MG63 (cell line): ENCODE data around the gene COL27A1. TPM values are rescaled to one million over a fixed set of nuclear protein-coding genes. Genes with fewer than 3 reads are reported as not detected.
"Not testable (repeated sequence)": the region's sequence is repeated elsewhere in the genome, so short reads cannot be mapped to it uniquely, and the experiment has no call there.

Experiments
- DNase-seq: peaks from one replicate; pipeline ENCODE4 v3.0.0-alpha.2; 2020
- H3K27me3 ChIP-seq: fragments of 250-450 bp; sonication (Bioruptor Pico); 2 replicates; pipeline ENCODE4 v1.5.1; 2020; ENCODE audit warnings: mild to moderate bottlenecking, moderate library complexity
- H3K36me3 ChIP-seq: fragments of 250-450 bp; sonication (Bioruptor Pico); 2 replicates; pipeline ENCODE4 v1.5.1; 2020; ENCODE audit warnings: mild to moderate bottlenecking, moderate library complexity
- H3K4me3 ChIP-seq: fragments of 250-450 bp; sonication (Bioruptor Pico); 2 replicates; pipeline ENCODE4 v1.5.1; 2020; ENCODE audit warnings: mild to moderate bottlenecking, moderate library complexity
- H3K9me3 ChIP-seq: fragments of 250-450 bp; sonication (Bioruptor Pico); 2 replicates; pipeline ENCODE4 v1.5.1; 2020; ENCODE audit warnings: mild to moderate bottlenecking, moderate library complexity
- total RNA-seq: library from RNA; depleted of rRNA; stranded (reverse); fragments of >200 nt; shearing (Covaris generic); gene quantifications from 2 replicates; pipeline ENCODE4 v1.2.3, GENCODE V29; 2014; ENCODE audit warnings: low replicate concordance

The COL27A1 gene
- total RNA-seq, 1 experiment from 2014 or later = 1.3 TPM

GRCh38 chr9:114183006-114183405 lies 27.7 kb downstream of the COL27A1 start:
- H3K36me3 ChIP-seq = no peaks in the 10 kb centered on the region; the same call in 1 of the 2 replicates
- no peak overlapping the region for H3K4me3 ChIP-seq
- DNase-seq = no peak
- no peaks in the 10 kb centered on the region for H3K27me3 ChIP-seq
- H3K9me3 ChIP-seq = no peaks in the 10 kb centered on the region

DNA sequence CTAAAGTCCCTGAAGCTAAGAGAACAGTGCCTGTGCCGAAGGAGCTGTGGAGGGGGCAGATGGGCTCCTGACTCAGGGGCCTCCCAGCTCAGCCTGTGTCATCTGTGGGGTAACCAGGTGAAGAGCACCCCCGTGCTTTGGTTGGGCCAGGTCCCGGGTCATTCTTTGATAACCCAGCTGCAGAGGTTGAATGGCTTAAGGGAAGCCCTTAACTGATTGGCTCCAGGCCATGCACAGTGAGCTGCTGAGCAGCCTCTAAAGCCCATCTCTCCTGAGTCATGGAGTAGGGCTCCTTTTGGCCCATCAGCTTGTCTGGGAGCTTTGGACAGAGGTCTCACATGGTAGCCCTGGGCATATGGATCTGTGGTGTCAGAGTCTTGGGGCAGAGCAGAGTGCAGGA lies 28.7 kb downstream of the COL27A1 start:
- Histone ChIP-seq H3K27me3 (no peaks in the 10 kb centered on the region), H3K36me3 (no peaks in the 10 kb centered on the region), H3K9me3 (no peaks in the 10 kb centered on the region), H3K4me3 (no peak overlapping the region)
- DNase-seq = peak; percentile 27

- DNase-seq = no peak
- Histone ChIP-seq H3K27me3 (no peaks in the 10 kb centered on the region), H3K4me3 (no peak overlapping the region)
Measured at GRCh38 chr9:114184866-114185265, 29.5 kb downstream of the COL27A1 start.

GRCh38 chr9:114185570-114186490 lies 30.5 kb downstream of the COL27A1 start:
- Histone ChIP-seq H3K36me3 (no peaks in the 10 kb centered on the region), H3K4me3 (no peak overlapping the region), H3K9me3 (peaks cover 8% of the 10 kb centered on the region), H3K27me3 (no peaks in the 10 kb centered on the region)
- peak; percentile 19 for DNase-seq

More at GRCh38 chr9:114184866-114185265, 29.5 kb downstream of the COL27A1 start:
- no peaks in the 10 kb centered on the region for H3K36me3 ChIP-seq
- H3K9me3 ChIP-seq = peaks cover 6% of the 10 kb centered on the region

- no peak for DNase-seq
- H3K9me3 ChIP-seq = peaks cover 8% of the 10 kb centered on the region
- H3K36me3 ChIP-seq = no peaks in the 10 kb centered on the region
- H3K27me3 ChIP-seq = no peaks in the 10 kb centered on the region
- no peak overlapping the region for H3K4me3 ChIP-seq
Measured at GRCh38 chr9:114186605-114187289, 31.4 kb downstream of the COL27A1 start.

DNA sequence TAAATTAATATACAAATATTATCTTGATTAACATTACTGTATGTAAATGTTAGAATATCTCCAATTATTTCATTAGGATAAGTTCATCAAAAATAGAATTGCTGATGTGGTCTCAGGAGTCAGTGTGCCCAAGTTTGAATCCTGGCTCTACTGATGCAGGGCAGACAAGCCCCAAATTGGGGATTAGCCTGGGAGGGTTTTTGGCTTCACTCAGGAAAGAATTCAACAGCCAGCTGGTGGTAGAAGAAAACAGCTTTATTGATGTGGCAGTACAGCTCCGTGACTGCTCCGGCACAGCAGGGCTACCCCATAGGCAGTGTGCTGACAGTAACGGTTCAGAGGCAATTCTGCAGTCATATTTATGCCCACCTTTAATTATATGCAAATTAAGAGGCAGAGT lies 32.5 kb downstream of the COL27A1 start:
- no peak for DNase-seq
- Histone ChIP-seq H3K4me3 (no peak overlapping the region), H3K36me3 (no peaks in the 10 kb centered on the region), H3K27me3 (no peaks in the 10 kb centered on the region), H3K9me3 (peaks cover 8% of the 10 kb centered on the region)

- Histone ChIP-seq H3K4me3 (no peak overlapping the region), H3K9me3 (peaks cover 8% of the 10 kb centered on the region), H3K36me3 (no peaks in the 10 kb centered on the region), H3K27me3 (no peaks in the 10 kb centered on the region)
- no peak for DNase-seq
Measured at GRCh38 chr9:114189823-114190562, 34.7 kb downstream of the COL27A1 start.

GRCh38 chr9:114190563-114190905 lies 35.2 kb downstream of the COL27A1 start:
- no peaks in the 10 kb centered on the region for H3K27me3 ChIP-seq
- H3K36me3 ChIP-seq = no peaks in the 10 kb centered on the region
- no peak overlapping the region for H3K4me3 ChIP-seq
- peaks cover 8% of the 10 kb centered on the region for H3K9me3 ChIP-seq
- no peak for DNase-seq

DNA sequence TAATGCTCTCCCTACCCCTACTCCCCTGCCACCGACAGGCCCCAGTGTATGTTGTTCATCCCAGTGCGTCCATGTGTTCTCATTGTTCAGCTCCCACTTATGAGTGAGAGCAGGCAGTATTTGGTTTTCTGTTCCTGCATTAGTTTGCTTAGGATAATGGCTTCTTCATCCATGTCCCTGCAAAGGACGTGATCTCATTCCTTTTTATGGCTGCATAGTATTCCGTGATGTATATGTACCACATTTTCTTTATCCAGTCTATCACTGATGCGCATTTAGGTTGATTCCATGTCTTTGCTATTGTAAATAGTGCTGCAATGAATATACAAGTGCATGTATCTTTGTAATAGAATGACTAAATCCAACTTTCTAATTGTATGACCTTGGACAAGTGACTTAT lies 36.1 kb downstream of the COL27A1 start:
- not testable (repeated sequence) for H3K4me3 ChIP-seq, H3K27me3 ChIP-seq, DNase-seq, H3K9me3 ChIP-seq, H3K36me3 ChIP-seq

- DNase-seq = no peak
- Histone ChIP-seq H3K27me3 (no peaks in the 10 kb centered on the region), H3K9me3 (peaks cover 8% of the 10 kb centered on the region), H3K36me3 (no peaks in the 10 kb centered on the region), H3K4me3 (no peak overlapping the region)
Measured at GRCh38 chr9:114192539-114192938, 37.2 kb downstream of the COL27A1 start.

DNA sequence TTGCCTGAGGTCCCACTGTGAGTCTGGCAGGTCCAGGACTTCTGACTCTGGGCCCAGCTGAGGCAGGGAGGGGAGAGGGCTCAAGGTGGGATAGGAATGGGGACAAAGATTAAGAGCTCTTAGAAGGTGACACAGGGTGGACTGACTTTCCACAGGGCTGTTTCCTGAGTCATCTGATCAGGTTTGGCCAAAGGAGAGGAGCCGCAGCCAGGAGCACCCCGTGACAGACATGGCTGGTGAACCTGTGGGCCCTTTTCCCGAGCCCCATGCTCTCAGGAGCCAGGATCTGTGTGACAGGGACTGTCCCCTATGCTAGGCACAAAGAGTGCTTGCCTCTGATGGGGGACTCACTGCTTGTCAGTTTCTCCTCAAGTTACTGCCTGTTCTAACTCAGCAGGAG lies 37.8 kb downstream of the COL27A1 start:
- no peak for DNase-seq
- no peak overlapping the region for H3K4me3 ChIP-seq
- H3K27me3 ChIP-seq = no peaks in the 10 kb centered on the region
- peaks cover 8% of the 10 kb centered on the region for H3K9me3 ChIP-seq
- no peaks in the 10 kb centered on the region for H3K36me3 ChIP-seq

GRCh38 chr9:114196117-114196516 lies 40.8 kb downstream of the COL27A1 start:
- H3K27me3 ChIP-seq = no peaks in the 10 kb centered on the region
- DNase-seq = no peak
- 0 out of 2 replicates have a peak, but pooled peaks cover 2% of the 10 kb centered on the region for H3K36me3 ChIP-seq
- H3K4me3 ChIP-seq = no peak overlapping the region
- H3K9me3 ChIP-seq = no peaks in the 10 kb centered on the region

GRCh38 chr9:114196979-114197622 lies 41.8 kb downstream of the COL27A1 start:
- no peaks in the 10 kb centered on the region for H3K9me3 ChIP-seq
- H3K27me3 ChIP-seq = no peaks in the 10 kb centered on the region
- no peak overlapping the region for H3K4me3 ChIP-seq
- DNase-seq = no peak
- H3K36me3 ChIP-seq = 0 out of 2 replicates have a peak, but pooled peaks cover 2% of the 10 kb centered on the region

GRCh38 chr9:114198249-114199040 lies 43.1 kb downstream of the COL27A1 start:
- Histone ChIP-seq H3K4me3 (no peak overlapping the region), H3K36me3 (0 out of 2 replicates have a peak, but pooled peaks cover 2% of the 10 kb centered on the region), H3K27me3 (no peaks in the 10 kb centered on the region), H3K9me3 (no peaks in the 10 kb centered on the region)
- DNase-seq = no peak

DNA sequence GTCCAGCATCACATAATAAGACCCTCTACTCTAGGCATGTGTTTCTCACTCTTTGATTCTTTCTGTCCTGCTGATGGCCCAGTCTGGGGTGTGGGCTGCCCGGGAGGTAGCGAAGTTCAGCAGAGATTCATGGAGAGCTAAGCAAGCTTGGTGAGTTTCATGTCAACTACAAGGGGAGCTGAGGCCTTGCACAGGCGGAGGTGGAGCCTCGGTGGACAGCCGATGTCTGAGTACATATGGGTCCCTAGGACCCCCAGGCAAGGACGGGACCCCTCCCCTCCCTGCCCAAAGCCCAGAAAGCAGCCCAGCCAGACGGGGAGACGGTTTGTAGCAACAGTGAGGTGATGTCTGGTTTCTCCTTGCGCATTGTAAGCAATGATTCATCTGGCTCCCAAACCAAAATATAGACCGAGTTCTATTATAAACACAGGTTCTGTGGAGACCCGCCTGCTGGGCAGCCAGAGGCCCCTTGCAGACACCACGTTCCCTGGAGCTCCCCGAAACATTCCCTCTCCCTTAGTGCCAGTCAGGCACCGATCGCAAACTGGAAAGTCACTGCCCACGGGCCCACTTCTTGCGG lies 45.5 kb downstream of the COL27A1 start:
- H3K27me3 ChIP-seq = no peaks in the 10 kb centered on the region
- H3K36me3 ChIP-seq = 0 out of 2 replicates have a peak, but pooled peaks cover 2% of the 10 kb centered on the region
- DNase-seq = no peak
- no peaks in the 10 kb centered on the region for H3K9me3 ChIP-seq
- H3K4me3 ChIP-seq = no peak overlapping the region
